HG02610 (cell line): Measurements from ENCODE around the gene METTL18.

Source experiments
- ATAC-seq: cut with Tn5 transposase; IDR thresholded peaks from one replicate; pipeline ENCODE4 v1.9.1; 2021; ENCODE audit warnings: mild to moderate bottlenecking, moderate library complexity; ENCODE audit not compliant: unreplicated experiment

The METTL18 gene

GRCh38 chr1:169786974-169787373 lies 7.7 kb downstream of the METTL18 start:
- ATAC-seq: no peak

DNA sequence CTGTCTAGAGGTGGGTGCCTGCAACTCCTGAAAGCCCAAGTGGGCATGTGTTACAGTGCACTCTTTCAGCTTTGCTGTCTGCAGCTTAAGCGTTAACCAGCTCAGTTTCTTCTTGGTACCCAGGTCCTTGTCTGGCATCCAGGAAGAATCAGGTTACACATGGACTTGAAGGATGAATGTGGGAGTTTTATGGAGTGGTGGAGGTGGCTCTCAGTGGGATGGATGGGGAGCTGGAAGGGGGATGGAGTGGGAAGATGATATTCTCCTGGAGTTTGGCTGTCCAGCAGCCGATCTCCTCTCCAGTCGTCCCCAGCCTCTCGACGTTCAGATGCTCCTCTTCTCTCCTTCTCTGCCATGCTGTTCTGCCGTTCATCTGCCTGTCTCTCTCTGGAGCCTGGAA lies 9.4 kb downstream of the METTL18 start:
- no peak for ATAC-seq

GRCh38 chr1:169784102-169784501 lies 10.6 kb downstream of the METTL18 start:
- ATAC-seq: no peak

DNA sequence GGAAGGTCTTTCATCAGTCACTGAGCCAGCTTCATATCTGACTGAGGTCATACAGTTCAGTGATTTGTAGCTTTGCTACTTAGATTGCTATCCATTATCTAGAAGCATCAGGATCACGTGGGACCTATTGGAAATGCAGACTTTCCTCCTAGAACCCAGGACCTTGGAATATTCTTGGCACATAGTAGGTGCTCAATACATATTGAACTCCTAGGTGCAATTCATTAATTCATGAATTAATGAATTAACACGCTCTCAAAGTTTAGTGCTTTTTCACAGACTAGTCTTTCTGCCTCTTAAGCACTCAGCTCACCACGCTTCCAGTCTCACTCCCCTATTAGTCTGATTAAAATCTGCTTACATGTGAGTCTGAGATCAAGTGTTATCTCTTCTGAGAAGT lies 12.1 kb downstream of the METTL18 start:
- ATAC-seq: no peak

DNA sequence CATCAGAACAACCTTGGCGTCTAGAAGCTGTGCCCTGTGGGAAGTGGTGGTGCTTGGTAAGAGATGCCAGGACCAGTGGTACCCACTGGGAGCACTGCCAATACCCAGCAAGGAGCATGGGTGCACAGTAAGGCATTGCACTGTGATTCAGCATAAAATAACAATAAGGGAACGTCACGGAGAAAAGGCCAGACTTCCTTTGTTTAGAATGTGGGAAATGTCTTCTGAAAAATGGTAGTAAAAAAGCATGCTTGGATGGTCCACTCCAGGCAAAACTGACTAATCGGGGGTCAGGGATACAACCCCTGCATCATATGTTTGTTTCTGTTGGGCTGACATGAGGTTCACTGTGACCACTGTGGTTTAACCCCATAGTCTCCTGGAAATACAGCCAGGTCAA lies 14.7 kb downstream of the METTL18 start:
- ATAC-seq: no peak

- ATAC-seq: no peak
Observed at GRCh38 chr1:169779150-169779549, 15.6 kb downstream of the METTL18 start.

DNA sequence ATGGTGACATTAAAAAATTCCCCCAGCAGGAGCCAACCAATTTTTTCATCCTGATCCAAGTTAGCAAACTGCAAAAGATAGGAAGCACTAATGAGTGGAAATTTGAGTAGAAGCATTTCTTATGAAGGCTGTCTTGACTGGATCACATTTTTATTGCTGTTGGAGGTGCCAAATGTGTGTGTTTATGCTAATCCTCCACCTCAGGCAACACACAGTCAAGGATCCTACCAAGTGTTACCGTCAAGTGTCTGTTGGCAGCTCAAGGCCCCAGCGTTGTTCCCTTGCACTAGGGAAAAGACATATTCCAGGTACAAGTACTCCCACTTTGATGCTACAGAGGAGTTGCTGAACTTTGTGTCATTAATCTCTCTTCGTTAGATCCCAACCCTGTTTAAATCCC lies 18.3 kb downstream of the METTL18 start:
- no peak for ATAC-seq

GRCh38 chr1:169768161-169768560 lies 26.5 kb downstream of the METTL18 start:
- ATAC-seq: no peak

DNA sequence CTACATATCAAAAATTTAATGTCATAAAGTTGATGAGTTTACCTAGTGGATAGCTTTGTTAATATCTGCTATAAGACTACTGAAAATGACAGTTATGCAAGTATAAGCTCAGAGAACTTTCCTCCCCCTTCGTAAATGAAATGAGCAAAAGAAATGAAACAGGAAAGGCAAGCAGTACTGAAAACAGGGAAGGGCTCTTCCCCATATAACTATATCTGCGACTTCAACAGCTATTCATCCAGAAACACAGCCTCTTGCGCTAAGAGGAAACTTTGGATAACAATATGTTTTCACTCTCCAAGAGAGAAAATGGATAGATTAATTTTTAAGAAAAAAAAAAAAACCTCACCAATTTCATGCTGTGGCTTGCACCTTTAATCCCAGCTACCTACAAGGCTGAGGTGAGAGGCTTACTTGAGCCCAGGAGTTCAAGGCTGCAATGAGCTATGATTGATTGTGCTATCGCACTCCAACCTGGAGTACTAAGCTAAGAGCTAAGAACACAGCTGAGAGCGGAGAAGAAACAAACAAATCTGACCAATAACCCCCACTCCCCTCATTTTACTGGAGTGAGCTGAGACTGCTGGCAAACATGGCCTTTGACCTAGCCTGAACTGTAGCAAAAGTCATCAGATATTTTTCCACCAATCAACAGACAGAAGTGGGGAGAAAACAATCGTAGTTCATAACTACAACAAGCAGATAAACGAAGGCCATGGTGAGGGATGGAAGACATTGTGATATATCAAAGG lies 29.0 kb downstream of the METTL18 start:
- no peak for ATAC-seq

- ATAC-seq: no peak
Observed at GRCh38 chr1:169764919-169765318, 29.8 kb downstream of the METTL18 start.

GRCh38 chr1:169762699-169763098 lies 32.0 kb downstream of the METTL18 start:
- ATAC-seq: no peak

DNA sequence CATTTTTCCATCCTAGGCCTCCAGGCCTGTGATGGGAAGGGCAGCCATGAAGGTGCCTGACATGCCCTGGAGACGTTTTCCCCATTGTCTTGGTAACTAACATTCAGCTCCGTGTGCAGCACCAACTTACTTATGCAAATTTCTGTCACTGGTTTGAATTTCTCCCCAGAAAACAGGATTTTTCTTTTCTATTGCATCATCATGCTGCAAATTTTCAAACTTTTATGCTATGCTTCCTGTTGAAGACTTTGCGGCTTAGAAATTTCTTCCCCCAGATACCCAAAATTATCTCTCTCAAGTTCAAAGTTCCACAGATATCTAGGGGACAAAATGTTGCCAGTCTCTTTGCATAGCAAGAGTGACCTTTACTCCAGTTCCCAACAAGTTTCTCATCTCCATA lies 35.7 kb downstream of the METTL18 start:
- no peak for ATAC-seq

- ATAC-seq: no peak
Observed at GRCh38 chr1:169753549-169753948, 41.2 kb downstream of the METTL18 start.

DNA sequence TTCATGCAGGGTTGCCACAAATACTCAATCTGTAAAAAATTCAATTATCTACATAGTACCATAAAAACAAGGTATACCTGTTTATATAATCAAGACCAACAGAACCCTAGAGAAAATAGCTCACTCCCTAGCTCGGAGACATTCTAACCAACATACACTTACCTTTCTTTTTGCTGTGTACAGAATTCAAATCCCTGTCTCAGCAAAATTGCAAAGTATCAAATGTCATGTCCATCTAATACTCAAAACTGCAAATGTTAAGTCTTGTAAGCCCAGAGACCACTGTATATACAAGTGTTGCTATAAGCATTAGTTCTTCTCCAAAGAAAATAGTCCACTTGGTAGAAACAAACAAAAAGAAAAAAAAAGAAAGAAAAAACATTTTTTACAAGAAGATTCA lies 44.7 kb downstream of the METTL18 start:
- ATAC-seq: no peak

DNA sequence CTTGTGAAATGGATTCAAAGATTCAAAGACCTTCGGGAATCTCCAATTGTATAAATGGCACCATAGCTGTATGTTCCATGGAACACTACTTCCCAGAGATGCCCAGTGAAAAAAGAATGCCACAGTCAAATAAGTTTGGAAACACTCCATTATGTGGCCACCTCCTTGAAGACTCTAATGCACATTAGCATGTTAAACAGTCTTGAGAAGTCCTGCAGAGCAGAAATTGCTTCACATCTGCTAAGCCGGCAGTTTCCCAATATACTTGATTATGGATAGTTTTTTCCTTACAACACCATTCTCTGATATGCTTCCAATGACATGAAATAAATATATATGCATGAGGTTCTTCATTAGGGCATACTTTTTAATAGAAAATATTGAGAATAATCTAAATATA lies 48.2 kb downstream of the METTL18 start:
- no peak for ATAC-seq

GRCh38 chr1:169745015-169745861 lies 49.5 kb downstream of the METTL18 start:
- ATAC-seq: no peak
